Nasal cavity respiratory epithelium epithelial cell of viscerocranial mucosa (primary cell): ENCODE data around the gene EPDR1. TPM values are rescaled to one million over a fixed set of nuclear protein-coding genes. Genes with fewer than 3 reads are reported as not detected.

Source experiments
- total RNA-seq: library from RNA; depleted of rRNA; stranded (reverse); fragments of >200 nt; gene quantifications from 2 replicates; pipeline ENCODE4 v1.2.3, GENCODE V29; 2014

Gene EPDR1
- 0.34 and 13.3 TPM in 2 replicates for total RNA-seq

GRCh38 chr7:37920305-37920848 is at the start of gene EPDR1:
Gene EPDR1 (plus strand): TSS chr7:37920640. CDS start chr7:37920940, 300 bp downstream.

GRCh38 chr7:37916673-37917660 is 3.5 kb upstream of the EPDR1 start, which contains the start of gene SFRP4:
Gene SFRP4 (minus strand): TSS chr7:37916817. CDS start chr7:37916537, 280 bp downstream.

Other genes starting within 250 kb of the EPDR1 start
- 0.28 TPM in 1 of 2 replicates, not detected in the other for gene GPR141, start 236.9 kb upstream of the EPDR1 start, total RNA-seq
- not detected in 2 replicates for gene NME8, start 72.0 kb upstream of the EPDR1 start, total RNA-seq
- not detected in 2 replicates for gene SFRP4, start 3.8 kb upstream of the EPDR1 start, total RNA-seq